ENCODE data around the gene LSM14A. TPM values are rescaled to one million over a fixed set of nuclear protein-coding genes. Genes with fewer than 3 reads are reported as not detected.

The LSM14A gene
- total RNA-seq, 1 donor from 2014 or later: 89.5 TPM

DNA sequence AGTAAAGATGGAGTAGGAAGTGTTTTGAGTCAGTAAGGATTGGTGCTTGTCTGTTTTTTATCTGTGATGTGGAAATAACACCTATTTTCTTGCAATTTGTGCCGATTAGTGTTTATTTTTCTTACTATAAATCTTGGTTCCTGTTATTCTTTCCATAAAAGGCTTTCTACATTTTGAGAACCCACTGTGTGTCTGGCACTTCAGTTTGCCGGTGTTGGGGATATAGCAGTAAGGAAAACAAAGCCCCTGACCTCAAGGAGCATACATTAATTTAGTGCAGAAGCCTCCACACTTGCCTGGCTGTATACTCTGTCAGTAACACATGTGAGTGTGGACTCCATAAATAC, 46.5 kb downstream of the LSM14A start:
- H3K27me3 Mint-ChIP-seq (ENCODE audit: unreplicated experiment): no peaks in the 10 kb centered on the region
- no peak for DNase-seq
- peak overlapping the region; percentile 7 for H3K27ac Mint-ChIP-seq (ENCODE audit: unreplicated experiment)
- H3K4me3 Mint-ChIP-seq (ENCODE audit: unreplicated experiment): no peak overlapping the region
- H3K9me3 Mint-ChIP-seq (ENCODE audit: unreplicated experiment): no peaks in the 10 kb centered on the region
- TF ChIP-seq CTCF (IDR thresholded peaks at IDR 0.05; ENCODE audit: partially characterized antibody, unreplicated experiment): no peak
- no peaks in the 10 kb centered on the region for H3K36me3 Mint-ChIP-seq (ENCODE audit: unreplicated experiment)
- H3K4me1 Mint-ChIP-seq (ENCODE audit: low read depth, unreplicated experiment): peaks cover 5% of the 10 kb centered on the region

- H3K27ac Mint-ChIP-seq (ENCODE audit: unreplicated experiment): no peak overlapping the region
- H3K9me3 Mint-ChIP-seq (ENCODE audit: unreplicated experiment): no peaks in the 10 kb centered on the region
- H3K4me3 Mint-ChIP-seq (ENCODE audit: unreplicated experiment): no peak overlapping the region
- H3K36me3 Mint-ChIP-seq (ENCODE audit: unreplicated experiment): peaks cover 4% of the 10 kb centered on the region
- H3K27me3 Mint-ChIP-seq (ENCODE audit: unreplicated experiment): no peaks in the 10 kb centered on the region
- peak; percentile 69 for DNase-seq
- peaks cover 5% of the 10 kb centered on the region for H3K4me1 Mint-ChIP-seq (ENCODE audit: low read depth, unreplicated experiment)
- TF ChIP-seq CTCF (IDR thresholded peaks at IDR 0.05; ENCODE audit: partially characterized antibody, unreplicated experiment): peak; percentile 83
Measured at GRCh38 chr19:34220472-34221063, 48.3 kb downstream of the LSM14A start.

GRCh38 chr19:34222386-34222785, 50.1 kb downstream of the LSM14A start:
- Mint-ChIP-seq H3K4me3 (ENCODE audit: unreplicated experiment) (no peak overlapping the region), H3K36me3 (ENCODE audit: unreplicated experiment) (peaks cover 4% of the 10 kb centered on the region), H3K27me3 (ENCODE audit: unreplicated experiment) (no peaks in the 10 kb centered on the region), H3K4me1 (ENCODE audit: low read depth, unreplicated experiment) (peaks cover 3% of the 10 kb centered on the region), H3K9me3 (ENCODE audit: unreplicated experiment) (no peaks in the 10 kb centered on the region), H3K27ac (ENCODE audit: unreplicated experiment) (no peak overlapping the region)
- no peak for TF ChIP-seq CTCF (IDR thresholded peaks at IDR 0.05; ENCODE audit: partially characterized antibody, unreplicated experiment)
- no peak for DNase-seq

DNA sequence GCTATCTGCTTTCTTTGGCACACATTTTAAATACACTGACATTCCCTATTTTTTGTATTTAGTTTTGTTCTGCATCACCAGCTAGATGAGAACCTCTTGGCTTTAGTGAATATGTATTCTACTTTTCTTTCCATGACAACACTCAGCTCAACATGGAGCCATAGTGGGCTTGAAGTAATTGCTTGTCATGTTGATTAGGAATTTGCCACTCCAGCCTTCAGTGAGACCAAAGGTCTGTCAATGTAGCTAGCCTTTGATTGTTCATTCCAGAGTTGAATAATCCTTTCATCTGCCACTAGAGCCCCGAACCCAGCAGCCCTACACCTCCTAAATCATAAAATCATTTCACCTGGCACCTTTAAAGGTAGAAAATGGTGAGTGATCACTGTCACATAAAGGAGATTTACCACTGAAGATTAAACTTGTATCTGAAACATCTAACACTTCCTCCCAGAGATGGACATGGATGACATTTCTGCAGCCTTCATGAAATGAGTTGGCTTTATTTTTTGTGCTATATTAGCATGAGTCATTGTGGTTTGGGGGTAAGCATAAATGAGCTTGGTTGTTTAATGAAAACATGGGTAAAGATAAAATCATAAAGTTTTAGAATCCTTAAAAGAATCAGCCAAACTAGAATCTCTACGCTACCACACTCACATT, 52.8 kb downstream of the LSM14A start:
- no peak for TF ChIP-seq CTCF (IDR thresholded peaks at IDR 0.05; ENCODE audit: partially characterized antibody, unreplicated experiment)
- Mint-ChIP-seq H3K27me3 (ENCODE audit: unreplicated experiment) (no peaks in the 10 kb centered on the region), H3K4me1 (ENCODE audit: low read depth, unreplicated experiment) (no peaks in the 10 kb centered on the region), H3K27ac (ENCODE audit: unreplicated experiment) (no peak overlapping the region), H3K9me3 (ENCODE audit: unreplicated experiment) (peaks cover 2% of the 10 kb centered on the region), H3K36me3 (ENCODE audit: unreplicated experiment) (peaks cover 4% of the 10 kb centered on the region), H3K4me3 (ENCODE audit: unreplicated experiment) (no peak overlapping the region)
- DNase-seq: no peak

- no peak overlapping the region for H3K27ac Mint-ChIP-seq (ENCODE audit: unreplicated experiment)
Measured at GRCh38 chr19:34225659-34226015, 53.3 kb downstream of the LSM14A start.

More at GRCh38 chr19:34225659-34226015, 53.3 kb downstream of the LSM14A start:
- Mint-ChIP-seq H3K9me3 (ENCODE audit: unreplicated experiment) (peaks cover 2% of the 10 kb centered on the region), H3K4me1 (ENCODE audit: low read depth, unreplicated experiment) (no peaks in the 10 kb centered on the region), H3K27me3 (ENCODE audit: unreplicated experiment) (no peaks in the 10 kb centered on the region), H3K36me3 (ENCODE audit: unreplicated experiment) (peaks cover 4% of the 10 kb centered on the region), H3K4me3 (ENCODE audit: unreplicated experiment) (no peak overlapping the region)
- no peak for TF ChIP-seq CTCF (IDR thresholded peaks at IDR 0.05; ENCODE audit: partially characterized antibody, unreplicated experiment)
- no peak for DNase-seq

All from glutamatergic neuron (in vitro differentiated cells).